Stimulated activated CD8-positive, alpha-beta memory T cell treated with anti-CD3 and anti-CD28 coated beads, Interleukin-12 subunit alpha, Interleukin-12 subunit beta, amount 100 ng/mL, for 1 hour (primary cell): ENCODE measurements around the gene FGF22.

Experiments used
- DNase-seq: peaks from one replicate; pipeline ENCODE4 v3.0.0-alpha.2; 2020; ENCODE audit warnings: low read depth

Gene FGF22

DNA sequence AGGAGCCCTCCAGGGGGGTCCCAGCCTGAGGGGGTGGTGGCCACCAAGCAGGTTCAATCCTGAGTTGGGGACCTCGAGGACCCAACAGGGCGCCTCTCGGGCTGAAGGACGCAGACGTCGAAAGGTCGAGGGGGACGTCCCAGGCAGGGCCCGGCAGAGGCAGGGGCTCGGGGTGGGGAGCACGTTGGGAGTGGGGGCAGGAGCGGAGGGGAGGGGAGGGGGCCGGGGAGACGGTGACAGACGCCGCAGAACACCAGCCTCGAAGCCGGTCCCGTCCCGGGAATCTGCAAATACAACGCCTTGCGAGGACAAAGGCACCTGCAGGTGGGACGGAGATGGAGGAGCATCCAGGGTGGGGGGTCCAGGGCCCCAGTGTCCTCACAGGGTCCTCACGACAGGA, 4.1 kb downstream of the FGF22 start:
- DNase-seq = no peak

DNA sequence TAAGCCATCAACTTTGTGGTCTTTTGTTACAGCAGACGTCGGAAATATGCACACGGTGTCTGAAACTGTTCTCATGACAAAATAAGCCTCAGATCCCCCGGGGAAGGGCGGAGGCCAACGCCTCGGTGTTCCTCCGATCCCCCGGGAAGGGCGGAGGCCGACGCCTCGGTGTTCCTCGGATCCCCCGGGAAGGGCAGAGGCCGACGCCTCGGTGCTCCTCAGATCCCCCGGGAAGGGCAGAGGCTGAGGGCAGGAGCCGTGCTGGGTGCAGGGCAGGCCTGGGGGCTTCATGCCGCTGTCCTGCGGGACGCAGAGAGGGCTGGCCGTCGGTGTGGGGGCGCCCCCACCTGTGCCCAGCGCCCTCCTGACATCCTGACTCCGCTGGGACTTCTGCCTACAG, 4.7 kb downstream of the FGF22 start:
- no peak for DNase-seq

DNA sequence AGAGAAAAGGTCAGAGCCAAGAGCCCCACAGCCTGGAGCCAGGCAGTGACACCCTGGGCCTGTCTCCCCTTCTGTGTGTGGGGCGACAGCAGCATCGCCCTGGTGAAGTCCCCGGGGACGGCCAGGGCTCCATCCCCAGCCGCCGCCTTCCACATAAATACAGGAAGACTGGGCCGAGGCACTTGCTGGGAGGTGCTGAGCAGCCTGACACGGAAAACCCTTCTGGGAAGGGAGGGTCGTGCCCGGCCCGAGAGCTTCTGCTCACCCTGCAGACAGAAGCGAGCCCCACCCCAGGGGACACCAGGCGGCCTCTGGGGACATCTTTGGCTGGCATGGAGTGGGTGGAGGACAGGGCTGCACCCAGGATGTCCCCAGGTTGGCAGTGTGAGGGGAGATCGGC, 5.1 kb downstream of the FGF22 start:
- no peak for DNase-seq

DNA sequence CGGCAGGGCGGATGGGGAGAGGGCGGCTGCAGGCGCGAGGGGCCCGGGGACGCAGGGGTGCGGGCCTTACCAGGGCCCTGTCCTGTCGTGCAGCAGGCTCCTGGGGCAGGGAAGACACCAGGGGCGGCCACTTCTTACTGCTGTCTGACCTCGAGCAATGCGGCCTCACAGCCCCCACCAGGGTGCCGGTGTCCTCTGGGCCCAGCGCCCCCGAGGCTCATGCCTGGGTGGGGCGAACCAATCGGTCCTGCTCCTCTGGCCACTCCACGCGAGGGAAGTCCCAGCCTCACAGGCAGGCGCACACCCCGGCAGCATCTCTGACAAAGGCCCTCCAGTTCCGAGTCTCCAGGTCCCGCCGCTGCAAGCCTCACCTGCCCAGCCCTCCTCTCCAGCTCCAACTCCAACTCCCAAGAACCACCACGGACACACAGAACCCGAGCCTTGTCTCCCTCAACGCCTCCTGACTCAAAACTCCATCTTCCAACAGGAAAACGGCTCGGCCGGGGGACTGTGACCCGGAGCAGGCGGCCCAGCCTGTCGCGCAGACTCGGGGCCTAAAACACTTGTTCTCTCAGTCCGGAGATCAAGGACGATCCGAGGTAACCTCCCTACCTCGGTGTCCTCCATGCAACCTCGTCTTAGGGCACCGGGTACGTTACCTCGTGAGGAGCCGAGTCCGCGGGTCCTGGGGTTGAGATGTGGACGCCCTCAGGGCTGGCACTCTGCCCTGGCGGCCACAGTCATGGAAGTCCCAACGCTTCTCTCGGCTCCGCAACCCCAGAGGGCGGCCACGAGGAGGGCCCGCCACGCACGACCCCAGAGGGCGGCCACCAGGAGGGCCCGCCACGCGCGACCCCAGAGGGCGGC, 6.5 kb downstream of the FGF22 start:
- DNase-seq = no peak

DNA sequence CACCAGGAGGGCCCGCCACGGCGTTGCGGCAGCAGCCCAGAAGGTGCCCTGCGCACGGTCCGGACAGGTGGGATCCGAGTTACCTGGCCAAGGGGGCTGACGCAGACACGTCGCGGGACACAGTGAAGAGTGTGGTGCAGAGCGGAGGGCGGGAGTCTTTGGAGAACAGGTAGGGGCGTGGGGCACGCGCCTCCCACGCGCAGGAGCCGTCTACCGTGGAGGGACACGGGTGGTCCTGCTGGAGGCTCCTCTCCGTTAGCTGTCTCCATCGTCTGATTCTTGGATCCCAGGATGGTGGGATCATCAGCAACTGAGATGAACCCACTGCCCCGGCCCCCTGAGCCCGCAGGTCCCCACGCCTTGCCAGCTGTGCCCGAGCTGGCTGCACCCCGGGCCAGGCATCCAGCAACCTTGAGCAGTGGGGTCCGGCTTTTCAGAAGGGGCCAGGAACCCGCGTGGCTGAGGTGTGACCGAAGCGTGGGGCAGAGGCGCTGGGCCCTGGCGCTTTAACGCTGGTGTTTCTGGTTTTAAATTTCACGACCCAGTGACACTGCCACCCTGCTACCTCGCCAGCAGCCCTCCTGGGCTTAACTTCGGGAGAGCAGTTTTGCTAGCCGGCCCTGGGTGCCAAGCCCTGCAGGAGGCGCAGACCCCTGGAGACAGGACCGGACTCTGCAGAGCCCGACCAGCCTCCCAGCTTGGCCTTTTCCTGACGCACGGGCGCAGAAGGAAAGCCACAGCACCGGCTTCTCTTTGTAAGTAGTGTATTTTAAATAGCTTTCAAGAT, 7.3 kb downstream of the FGF22 start:
- no peak for DNase-seq

DNA sequence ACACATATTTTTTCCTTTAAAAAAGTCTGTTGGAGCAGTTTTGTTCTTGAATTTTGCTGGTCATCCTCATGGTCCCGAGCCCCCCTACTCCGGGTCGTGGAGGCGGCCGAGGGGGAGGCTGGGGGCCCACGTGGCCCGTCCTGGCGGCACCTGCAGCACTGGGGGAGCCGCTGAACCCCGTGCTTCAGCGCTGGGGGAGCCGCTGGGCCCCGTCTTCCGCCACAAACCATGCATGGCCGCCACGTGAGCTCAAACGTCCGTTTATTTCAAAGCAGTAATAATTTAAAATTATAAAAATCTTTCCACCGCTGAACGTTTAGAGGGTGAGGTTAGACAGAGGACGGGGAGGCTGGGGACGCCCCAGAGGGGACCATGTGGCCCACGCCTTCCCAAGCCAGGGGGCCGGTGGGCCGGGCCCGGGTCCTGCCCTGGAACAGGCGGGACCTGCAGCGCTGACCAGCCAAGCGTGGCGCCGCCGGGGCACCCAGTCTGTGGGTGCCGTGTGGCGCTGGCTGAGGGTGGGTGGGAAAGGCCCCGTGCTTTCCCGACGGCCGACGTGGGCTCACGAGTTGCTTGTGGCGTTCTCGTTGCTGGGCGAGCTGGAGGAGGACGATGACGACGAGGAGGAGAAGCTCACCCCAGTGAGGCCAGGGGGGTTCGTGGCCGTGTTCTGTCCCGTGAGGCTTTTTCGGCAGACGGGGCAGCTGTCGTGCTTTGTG, 8.0 kb downstream of the FGF22 start:
- DNase-seq = no peak

DNA sequence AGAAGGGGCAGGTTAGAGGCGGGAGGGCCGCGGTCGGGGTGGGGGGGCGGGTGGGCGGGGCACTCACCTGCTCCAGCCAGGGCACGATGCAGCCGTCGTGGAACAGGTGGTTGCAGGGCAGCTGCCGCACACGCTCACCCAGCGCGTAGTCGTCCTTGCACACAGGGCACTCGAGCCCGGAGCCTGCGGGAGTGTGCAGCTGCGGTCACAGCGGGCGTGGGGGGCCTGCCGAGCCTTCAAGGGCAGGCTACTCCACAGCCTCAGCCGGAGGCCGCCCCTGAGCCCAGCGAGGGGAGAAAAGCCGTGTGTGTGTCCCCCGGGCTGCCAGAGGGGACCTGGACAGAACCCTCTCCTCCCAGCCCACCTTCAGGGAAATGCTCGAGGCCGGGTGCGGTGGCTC, 8.6 kb downstream of the FGF22 start:
- no peak for DNase-seq

DNA sequence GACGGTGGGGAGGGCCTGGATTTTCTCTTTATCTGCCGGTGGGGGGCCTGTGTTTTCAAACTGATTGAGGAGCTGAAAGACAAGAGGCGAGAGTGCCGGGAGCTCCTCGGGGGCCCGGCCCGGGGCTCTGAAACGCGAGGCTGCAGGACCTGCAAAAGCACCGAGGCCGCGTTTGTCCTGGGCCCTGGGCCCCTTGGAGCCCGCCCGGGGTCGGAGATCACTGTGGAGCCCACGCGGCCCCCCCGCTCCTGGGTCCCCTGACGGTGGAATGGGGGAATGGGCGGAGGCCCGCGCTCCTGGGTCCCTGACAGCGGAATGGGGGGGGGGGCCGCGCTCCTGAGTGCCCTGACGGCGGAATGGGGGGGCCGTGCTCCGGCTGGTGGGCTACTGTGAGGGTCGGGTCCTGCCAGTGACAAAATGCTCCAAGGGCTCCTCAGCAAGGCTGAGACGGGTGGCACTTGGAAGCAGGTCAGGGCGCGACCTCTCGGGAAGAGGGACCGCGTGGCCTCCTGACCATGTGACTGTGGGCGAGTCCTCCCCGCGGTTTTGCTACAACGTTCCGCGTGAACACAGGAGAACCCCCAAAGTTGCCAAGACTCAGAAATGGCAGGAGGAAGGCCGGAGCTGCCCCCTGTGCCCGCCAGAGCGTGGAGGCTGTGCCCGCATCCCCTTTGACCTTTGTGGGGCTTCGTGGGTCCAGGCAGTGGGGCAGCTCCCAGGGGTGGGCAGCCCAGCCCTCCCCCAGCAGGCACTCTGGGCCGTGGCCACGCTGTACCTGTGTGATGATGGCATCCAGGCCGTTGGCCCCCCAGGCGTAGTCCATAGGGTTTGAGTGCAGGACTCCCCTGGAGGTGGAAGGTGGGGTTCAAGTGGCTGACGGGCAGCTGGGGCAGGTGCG, 9.5 kb downstream of the FGF22 start:
- DNase-seq = no peak

DNA sequence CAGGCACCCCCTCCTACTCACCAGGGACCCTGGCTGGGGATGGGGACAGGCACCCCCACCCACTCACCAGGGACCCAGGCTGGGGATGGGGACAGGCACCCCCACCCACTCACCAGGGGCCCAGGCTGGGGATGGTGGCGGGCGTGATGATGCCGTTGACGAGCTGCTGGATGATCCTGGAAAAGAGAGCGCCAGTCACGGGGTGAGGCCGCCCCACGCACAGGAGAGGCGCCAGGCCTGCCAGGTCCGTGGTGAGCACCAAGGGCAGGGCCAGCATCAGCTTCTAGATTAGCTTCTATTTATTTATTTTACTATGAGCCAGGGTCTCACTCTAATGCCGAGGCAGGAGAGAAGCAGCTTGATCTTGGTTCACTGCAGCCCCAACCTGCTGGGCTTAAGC, 10.4 kb downstream of the FGF22 start:
- DNase-seq = no peak

DNA sequence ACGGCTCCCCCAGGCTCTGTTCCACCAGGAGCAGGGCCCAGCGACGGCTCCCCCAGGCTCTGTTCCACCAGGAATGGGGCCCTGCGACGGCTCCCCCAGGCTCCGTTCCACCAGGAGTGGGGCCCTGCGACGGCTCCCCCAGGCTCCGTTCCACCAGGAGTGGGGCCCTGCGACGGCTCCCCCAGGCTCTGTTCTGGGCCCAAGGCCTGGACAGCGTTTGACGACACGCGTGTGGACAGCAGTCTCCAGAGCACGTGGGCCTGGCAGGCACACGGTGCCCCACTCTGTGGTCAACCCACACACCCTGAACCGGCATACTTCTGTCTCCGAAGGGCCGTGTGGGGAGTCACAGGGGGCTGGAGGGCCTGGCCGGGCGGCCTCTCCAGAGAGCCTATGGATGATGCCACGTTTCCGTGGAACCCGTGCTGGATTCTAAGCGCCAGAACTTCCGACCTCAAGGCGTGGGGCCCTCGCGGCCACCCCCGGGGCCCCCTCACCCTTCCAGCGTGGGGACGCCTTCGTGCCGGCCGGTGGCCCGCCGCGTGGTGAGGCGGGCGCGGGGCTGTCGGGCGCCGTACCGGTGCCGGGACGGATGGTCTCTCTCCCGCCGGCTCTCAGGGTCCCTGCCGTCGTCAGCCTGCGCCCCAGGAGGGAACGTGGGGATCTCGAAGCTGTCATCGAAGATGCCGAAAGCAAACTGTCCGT, 11.6 kb downstream of the FGF22 start:
- DNase-seq = no peak

DNA sequence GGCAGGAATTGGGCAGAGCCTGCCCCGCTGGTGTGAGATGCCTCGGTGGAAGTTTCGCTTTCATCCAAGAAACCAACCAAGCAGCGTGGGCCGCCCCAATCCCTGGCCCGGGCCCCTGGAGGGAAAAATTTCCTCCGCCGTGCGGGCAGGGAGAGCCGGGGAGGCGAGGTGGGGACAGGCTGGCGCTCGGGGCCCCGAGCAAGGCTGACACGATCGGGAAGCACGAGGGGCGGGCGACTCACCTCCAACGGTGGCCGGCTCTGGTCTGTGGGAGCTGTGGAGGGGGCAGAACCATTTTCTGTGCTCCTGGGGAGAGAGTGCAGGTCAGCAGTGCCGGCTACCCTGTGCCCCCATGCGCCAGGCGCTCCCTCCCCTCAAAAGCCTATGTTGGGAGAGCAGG, 12.3 kb downstream of the FGF22 start:
- DNase-seq = no peak

DNA sequence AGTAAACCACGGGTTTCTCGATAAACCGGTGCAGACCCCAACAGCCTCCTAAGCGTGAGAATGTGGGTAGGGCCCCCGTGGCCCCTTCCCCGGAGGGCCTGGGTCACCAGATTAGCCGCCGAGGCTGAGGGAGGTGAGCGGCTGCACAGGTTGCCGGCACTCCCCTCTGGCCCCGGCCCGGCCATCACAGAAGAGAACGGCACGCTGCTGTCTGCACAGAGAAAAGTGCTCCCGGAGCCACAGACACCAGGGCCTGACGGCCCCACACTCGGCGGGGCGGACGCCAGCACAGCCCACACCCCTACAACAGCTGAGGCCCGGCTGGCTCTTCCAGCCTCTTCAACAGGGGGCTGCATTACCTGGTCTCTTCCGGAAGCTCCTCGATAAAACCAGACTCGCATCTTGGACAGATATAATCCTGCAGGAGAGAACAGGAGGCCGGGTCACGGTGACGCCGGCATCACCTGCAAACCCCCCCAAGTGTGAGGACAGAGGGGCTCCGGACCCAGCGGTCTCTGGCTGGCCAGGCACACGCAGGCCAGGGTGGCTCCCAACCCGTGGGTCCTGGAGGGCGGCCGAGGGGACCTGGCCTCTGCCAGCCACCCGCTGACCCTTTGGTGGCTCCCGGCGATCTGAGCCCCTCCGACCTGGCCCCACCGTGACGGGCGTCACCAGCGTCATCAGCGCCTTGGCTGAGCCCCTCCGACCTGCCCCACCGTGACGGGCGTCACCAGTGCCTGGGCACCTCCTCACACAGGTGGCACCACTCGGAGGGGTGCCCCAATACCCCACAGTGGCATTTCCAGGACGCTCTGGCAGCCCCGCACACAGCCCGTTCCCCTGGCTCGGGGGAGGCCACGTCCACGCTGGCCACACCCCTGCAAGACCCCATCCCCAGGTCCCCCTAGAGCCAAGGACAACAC, 13.0 kb downstream of the FGF22 start:
- no peak for DNase-seq

DNA sequence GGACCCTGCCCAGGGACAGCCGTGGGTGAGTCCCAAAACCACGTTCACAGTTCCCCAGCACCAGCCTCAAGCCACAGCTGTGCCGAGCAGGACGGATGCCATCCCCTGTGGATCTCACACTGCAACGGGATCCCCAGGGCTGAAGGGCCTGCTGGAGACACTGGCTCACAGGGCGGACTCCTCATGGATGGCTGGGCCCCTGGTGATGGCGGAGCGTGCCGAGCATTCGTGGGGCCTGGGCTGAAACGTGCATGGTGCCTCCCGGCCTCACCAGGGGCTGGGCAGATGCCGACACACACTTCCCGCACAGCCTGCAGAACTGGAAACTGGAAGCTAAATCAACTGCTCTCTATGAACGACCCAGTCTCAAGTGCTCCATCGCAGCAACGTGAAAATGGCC, 13.7 kb downstream of the FGF22 start:
- no peak for DNase-seq

DNA sequence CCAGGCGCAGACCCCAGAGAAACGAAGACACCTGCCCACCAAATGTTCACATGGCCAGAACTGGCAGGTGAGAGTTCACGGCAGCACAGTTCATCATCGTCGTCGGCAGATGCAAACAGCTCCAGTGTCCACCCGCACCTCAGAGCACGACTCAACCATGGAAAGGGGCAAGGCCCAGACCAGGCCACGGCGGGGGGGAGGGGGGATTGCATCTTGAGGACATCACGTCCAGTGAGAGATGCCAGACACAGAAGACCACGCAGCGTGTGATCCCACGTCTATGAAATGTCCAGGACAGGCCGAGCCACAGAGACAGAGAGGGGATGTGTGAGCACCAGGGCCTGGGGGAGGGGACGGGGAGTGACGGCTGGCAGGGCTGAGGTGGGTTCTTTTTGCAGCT, 16.0 kb downstream of the FGF22 start:
- no peak for DNase-seq

DNA sequence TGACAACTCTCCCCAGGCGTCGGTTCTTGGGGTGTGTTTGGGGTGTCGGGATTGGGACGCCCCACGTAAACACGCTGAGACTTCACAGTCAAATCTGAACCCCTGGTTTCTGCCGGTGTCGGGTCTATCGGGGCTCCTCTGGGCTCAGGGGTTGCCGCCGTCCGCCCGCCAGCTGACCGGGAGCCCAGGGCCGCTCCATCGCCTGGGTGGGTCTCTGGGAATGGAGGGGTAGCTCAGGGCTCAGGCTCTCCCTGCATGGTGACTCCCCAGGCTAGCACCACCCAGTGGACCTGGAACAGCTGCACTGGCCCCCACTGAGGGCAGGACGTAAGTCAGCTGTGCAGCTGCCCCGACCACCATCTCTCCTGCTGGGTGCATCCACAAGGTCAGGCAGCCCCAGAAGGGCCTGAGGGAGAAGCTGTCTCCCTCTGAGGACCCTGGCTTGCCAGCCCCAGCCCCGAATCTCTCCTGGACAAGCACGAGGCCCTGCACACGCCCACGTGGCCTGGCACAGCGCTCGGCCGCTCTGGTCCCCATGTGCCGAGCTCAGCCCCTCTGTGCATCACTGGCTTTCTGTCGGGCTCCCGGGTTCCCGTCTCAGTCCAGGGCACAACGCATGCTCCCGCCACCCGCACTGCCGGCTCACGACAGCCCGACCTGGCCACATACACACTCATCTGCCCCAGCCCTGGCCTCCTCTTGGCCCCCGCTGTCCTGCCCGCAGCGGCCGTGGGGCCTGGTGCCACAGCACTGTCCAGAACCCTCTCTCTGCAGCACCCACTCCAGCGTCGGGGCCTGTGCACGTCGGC, 17.3 kb downstream of the FGF22 start:
- no peak for DNase-seq

DNA sequence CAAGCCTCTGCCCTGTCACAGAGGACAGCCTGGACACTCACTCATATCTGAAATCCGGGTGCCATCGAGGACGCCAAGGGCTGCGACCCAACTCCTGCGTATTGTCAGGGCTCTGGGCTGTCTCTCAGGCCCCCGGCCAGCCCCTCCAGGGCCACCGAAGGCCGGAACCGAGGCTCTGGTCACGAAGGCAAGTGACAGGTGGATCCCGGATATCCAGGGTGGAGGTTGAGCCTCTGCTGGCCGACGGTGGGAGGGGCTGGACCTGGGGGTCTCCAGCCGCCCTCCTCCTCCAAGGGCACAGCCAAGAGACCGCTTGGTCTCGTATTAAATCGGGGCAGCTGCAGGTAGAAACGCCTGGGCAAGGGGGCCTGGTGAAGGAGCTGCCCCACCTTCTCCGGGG, 17.9 kb downstream of the FGF22 start:
- DNase-seq = no peak

DNA sequence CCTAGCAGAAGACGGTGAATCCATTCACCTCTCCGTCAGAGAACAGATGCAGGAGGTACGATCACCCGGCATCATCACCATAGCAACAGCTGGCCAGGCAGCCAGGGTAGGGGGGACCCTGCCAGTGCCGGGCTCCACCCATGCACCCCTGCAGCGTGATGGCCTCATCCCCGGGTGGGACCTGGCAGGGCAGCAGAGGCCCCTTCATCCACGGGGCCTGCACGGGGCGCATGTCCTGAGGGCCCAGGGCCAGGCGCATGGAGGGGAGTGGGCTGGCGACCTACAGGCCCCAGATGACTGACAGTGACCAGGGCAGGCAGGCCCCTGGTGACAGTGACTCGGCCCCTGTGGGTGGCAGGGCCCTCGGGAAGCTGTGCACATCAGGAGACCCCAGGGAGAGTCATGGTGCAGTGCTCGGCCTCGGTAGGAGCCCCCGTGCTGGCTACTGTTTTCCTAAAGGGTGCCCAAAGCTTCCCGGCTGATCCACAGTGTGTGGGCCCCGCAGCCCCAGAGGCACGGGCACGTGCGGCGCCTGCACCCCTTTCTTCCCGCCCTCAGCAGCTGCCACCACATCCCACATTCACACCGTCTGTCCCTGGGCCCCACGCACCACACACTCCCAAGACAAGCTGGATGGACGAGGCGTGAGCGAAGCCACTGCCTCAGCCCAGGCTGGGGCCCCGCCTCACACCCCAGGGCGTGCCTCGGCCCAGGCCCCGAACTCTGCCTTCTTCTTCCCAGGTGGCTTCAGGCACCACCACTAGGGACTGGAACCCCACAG, 18.6 kb downstream of the FGF22 start:
- DNase-seq = no peak
